ENCODE measurements around the gene RTN4R. TPM values are rescaled to one million over a fixed set of nuclear protein-coding genes. Genes with fewer than 3 reads are reported as not detected.

The RTN4R gene
- total and polyA plus RNA-seq, 2 experiments from 2014 or later = 5.2 to 5.3 TPM

DNA sequence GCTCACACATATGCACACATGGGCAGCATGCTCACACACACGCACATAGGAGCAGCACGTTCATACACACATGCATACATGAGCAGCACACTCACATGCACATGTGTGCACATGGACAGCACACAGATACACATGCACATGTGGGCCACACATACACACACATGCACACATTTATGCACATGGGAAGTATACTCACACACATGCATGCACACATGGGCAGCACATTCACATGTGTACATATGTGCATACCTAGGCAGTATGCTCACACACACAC is 42.5 kb downstream of the RTN4R start:
- no peak for DNase-seq (ENCODE audit: low read depth in 1 of 2, low spot score in 1 of 2)
- Histone ChIP-seq H3K9me3 (ENCODE audit: low read depth) (no peaks in the 10 kb centered on the region), H3K27me3 (no peaks in the 10 kb centered on the region), H3K4me1 (ENCODE audit: low read depth) (peaks cover 5% of the 10 kb centered on the region), H3K36me3 (no peaks in the 10 kb centered on the region), H3K4me3 (no peak overlapping the region), H3K27ac (no peak overlapping the region)
- TF ChIP-seq, protein P1, sequence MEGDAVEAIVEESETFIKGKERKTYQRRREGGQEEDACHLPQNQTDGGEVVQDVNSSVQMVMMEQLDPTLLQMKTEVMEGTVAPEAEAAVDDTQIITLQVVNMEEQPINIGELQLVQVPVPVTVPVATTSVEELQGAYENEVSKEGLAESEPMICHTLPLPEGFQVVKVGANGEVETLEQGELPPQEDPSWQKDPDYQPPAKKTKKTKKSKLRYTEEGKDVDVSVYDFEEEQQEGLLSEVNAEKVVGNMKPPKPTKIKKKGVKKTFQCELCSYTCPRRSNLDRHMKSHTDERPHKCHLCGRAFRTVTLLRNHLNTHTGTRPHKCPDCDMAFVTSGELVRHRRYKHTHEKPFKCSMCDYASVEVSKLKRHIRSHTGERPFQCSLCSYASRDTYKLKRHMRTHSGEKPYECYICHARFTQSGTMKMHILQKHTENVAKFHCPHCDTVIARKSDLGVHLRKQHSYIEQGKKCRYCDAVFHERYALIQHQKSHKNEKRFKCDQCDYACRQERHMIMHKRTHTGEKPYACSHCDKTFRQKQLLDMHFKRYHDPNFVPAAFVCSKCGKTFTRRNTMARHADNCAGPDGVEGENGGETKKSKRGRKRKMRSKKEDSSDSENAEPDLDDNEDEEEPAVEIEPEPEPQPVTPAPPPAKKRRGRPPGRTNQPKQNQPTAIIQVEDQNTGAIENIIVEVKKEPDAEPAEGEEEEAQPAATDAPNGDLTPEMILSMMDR (IDR thresholded peaks at IDR 0.05; ENCODE audit: low read depth, low read length) = no peak

DNA sequence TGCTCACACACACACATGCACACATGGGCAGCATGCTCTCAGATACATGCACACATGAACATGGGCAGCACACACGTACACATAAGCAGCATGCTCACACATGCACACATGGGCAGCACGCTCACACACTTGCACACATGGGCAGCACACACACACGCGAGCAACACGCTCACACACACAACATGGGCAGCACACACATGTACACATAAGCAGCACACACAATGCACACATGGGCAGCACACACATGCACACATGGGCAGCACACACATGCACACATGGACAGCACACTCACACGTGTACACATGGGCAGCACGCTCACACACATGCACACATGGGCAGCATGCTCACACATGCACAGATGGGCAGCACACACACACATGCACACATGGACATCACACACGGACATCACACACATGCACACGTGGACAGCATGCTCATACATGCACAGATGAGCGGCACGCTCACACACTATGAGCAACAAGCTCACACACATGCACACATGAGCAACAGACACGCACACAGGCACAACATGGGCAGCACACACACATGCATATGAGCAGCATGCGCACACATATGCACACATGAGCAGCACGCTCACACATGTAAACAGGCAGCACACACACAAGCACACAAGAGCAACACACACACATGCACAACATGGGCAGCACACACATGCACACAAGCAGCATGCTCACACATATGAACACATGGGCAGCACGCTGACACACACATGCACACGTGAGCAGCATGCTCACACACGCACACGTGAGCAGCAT is 43.0 kb downstream of the RTN4R start:
- H3K27me3 ChIP-seq = no peaks in the 10 kb centered on the region
- no peak overlapping the region for H3K4me3 ChIP-seq
- TF ChIP-seq, protein P1 (IDR thresholded peaks at IDR 0.05; ENCODE audit: low read depth, low read length) = no peak
- H3K27ac ChIP-seq = no peak overlapping the region
- no peaks in the 10 kb centered on the region for H3K36me3 ChIP-seq
- H3K9me3 ChIP-seq (ENCODE audit: low read depth) = no peaks in the 10 kb centered on the region
- peaks cover 3% of the 10 kb centered on the region for H3K4me1 ChIP-seq (ENCODE audit: low read depth)
- no peak for DNase-seq (ENCODE audit: low read depth in 1 of 2, low spot score in 1 of 2)

DNA sequence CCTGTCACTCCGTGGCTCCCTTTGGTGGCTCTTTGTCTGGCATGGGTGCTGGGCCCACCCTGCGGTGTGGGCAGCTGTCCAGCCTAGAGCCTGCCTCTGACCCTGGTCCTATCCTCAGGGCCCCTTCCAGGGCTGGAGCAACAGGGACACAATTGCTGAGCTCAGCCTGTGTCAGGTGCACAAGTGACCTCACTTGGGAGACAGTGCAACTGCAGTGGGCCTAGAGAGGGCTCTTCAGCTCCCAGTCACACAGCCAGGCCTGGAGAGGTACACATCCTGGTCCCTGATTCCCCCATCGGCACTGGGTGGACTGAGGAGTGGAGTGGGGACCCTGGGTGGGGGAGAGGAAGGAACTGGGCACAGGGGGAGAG is 43.9 kb downstream of the RTN4R start:
- no peaks in the 10 kb centered on the region for H3K27me3 ChIP-seq

DNA sequence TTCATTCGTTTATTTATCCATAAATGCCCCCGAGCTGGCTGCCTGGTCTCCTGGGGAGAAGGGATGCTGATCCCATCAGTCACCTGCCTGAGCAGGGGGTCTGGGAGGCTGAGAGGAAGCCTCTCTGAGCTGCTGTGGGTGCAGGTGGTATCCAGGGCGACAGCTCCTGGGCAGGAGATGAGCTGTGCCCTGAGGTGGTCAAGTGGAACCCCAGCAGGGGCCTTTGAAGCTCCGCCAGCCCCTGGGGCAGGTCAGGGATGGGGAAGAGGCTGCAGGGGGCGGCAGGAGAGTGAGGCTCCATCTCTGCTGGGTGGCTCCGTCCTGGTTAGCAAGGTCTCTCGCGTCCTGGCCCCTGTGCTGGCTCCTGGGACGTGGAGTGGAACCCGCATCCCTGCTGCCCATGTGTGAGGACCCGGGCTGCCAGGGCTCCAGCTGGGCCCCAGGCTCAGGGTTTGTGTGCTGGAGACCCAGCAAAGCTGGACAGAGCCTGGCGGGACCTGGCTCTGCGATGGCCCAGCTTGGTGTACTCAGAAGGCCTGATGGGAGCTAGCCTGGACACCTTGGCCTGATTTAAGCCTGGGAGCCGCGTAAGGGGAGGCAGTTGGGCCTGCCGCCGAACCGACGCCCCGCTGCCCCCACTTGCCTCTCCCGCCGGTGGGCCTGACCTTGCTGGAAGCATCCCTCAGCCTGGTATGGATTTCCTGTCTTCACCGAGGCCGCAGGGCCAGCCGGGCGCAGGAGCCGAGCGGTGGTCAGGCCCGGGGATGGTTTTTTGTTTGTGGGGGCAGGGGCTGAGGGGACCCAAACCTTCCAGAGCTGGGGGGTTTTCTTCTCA is 44.5 kb downstream of the RTN4R start:
- Histone ChIP-seq H3K36me3 (no peaks in the 10 kb centered on the region), H3K27me3 (no peaks in the 10 kb centered on the region), H3K4me3 (no peak overlapping the region), H3K4me1 (ENCODE audit: low read depth) (no peaks in the 10 kb centered on the region), H3K9me3 (ENCODE audit: low read depth) (no peaks in the 10 kb centered on the region), H3K27ac (no peak overlapping the region)
- TF ChIP-seq, protein P1 (IDR thresholded peaks at IDR 0.05; ENCODE audit: low read depth, low read length) = no peak
- no peak for DNase-seq (ENCODE audit: low read depth in 1 of 2, low spot score in 1 of 2)

More for the DNA sequence above, 43.9 kb downstream of the RTN4R start:
- no peaks in the 10 kb centered on the region for H3K4me1 ChIP-seq (ENCODE audit: low read depth)
- no peaks in the 10 kb centered on the region for H3K9me3 ChIP-seq (ENCODE audit: low read depth)
- TF ChIP-seq, protein P1 (IDR thresholded peaks at IDR 0.05; ENCODE audit: low read depth, low read length) = no peak
- H3K4me3 ChIP-seq = no peak overlapping the region
- no peak overlapping the region for H3K27ac ChIP-seq
- H3K36me3 ChIP-seq = no peaks in the 10 kb centered on the region
- no peak for DNase-seq (ENCODE audit: low read depth in 1 of 2, low spot score in 1 of 2)

DNA sequence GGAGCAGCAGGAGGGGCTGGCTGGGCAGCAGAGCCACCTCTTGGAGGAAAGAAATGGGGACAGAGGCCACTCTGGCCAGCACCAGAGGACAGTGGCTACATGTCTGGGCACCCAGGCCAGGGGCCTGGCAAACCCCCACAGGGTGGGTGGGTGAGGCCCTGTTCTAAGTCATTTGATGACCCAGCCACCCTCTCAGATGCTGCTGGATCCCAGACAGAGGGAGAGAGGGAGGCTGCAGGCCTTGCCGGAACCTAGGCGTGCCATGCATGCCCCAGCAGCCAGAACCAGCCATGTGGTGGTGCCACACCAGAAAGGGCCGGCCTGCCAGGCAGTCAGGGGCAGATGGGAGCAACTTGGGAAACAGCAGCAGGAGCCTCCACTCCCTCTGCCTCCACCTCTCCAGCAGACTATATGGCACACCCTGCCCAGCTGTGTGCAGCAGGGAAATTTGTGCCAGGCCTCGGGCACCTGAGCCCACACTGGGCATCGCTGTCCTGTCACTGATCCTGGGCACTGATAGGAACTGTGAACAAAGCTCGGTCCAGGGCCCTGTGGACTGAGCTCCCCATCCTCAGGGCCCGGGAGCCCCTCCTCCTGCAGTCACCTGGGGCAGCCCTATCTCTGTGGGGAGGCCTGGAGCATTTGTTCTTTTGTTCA is 45.2 kb downstream of the RTN4R start:
- TF ChIP-seq, protein P1 (IDR thresholded peaks at IDR 0.05; ENCODE audit: low read depth, low read length) = no peak
- no peak overlapping the region for H3K4me3 ChIP-seq
- H3K27me3 ChIP-seq = no peaks in the 10 kb centered on the region
- H3K27ac ChIP-seq = no peak overlapping the region
- no peaks in the 10 kb centered on the region for H3K4me1 ChIP-seq (ENCODE audit: low read depth)
- DNase-seq (ENCODE audit: low read depth in 1 of 2, low spot score in 1 of 2) = no peak
- H3K36me3 ChIP-seq = no peaks in the 10 kb centered on the region
- no peaks in the 10 kb centered on the region for H3K9me3 ChIP-seq (ENCODE audit: low read depth)
